H9 (cell line): Measurements from ENCODE around the gene PPP2R3A. TPM values are rescaled to one million over a fixed set of nuclear protein-coding genes. Genes with fewer than 3 reads are reported as not detected.

Experiments
- DNase-seq: peaks from one replicate; pipeline ENCODE4 v3.0.0-alpha.2; 2017
- H2AFZ ChIP-seq: one replicate; pipeline ENCODE4 v1.6.1; 2013; ENCODE audit warnings: mild to moderate bottlenecking, low read length, control low read depth, moderate library complexity
- H2AK5ac ChIP-seq: 2 replicates; pipeline ENCODE4 v1.6.1; 2013; ENCODE audit warnings: low read length, control low read depth, mixed read lengths; ENCODE audit not compliant: insufficient read length
- H2BK120ac ChIP-seq: one replicate; pipeline ENCODE4 v1.6.1; 2013; ENCODE audit warnings: low read depth, mild to moderate bottlenecking, low read length, control low read depth, inconsistent platforms; ENCODE audit not compliant: poor library complexity, severe bottlenecking
- H2BK12ac ChIP-seq: 2 replicates; pipeline ENCODE4 v1.6.1; 2013; ENCODE audit warnings: low read length, control low read depth, mixed read lengths, low read depth; ENCODE audit not compliant: insufficient read length
- H2BK15ac ChIP-seq: 2 replicates; pipeline ENCODE4 v1.6.1; 2013; ENCODE audit warnings: low read depth, low read length, control low read depth
- H2BK20ac ChIP-seq: one replicate; pipeline ENCODE4 v1.6.1; 2013; ENCODE audit warnings: low read depth, mild to moderate bottlenecking, low read length, control low read depth, inconsistent platforms; ENCODE audit not compliant: poor library complexity, severe bottlenecking
- H2BK5ac ChIP-seq: 2 replicates; pipeline ENCODE4 v1.6.1; 2013; ENCODE audit warnings: low read length, control low read depth, mixed read lengths; ENCODE audit not compliant: insufficient read length
- H3K14ac ChIP-seq: 2 replicates; pipeline ENCODE4 v1.6.1; 2013; ENCODE audit warnings: low read length, control low read depth; ENCODE audit not compliant: insufficient read depth
- H3K18ac ChIP-seq: 2 replicates; pipeline ENCODE4 v1.6.1; 2013; ENCODE audit warnings: low read depth, mild to moderate bottlenecking, mixed read lengths, low read length, control low read depth; ENCODE audit not compliant: insufficient read length
- H3K23ac ChIP-seq: 2 replicates; pipeline ENCODE4 v1.6.1; 2013; ENCODE audit warnings: low read length, control low read depth, mixed read lengths, low read depth; ENCODE audit not compliant: insufficient read length
- H3K23me2 ChIP-seq: 2 replicates; pipeline ENCODE4 v1.6.1; 2013; ENCODE audit warnings: low read depth, mild to moderate bottlenecking, mixed read lengths, low read length, control low read depth; ENCODE audit not compliant: insufficient read length, poor library complexity, severe bottlenecking
- H3K27ac ChIP-seq: 2 replicates; pipeline ENCODE4 v1.5.1; 2013; ENCODE audit warnings: low read length, control low read depth, mixed read lengths, low read depth; ENCODE audit not compliant: insufficient read length
- H3K27me3 ChIP-seq: 2 replicates; pipeline ENCODE4 v1.6.1; 2013; ENCODE audit warnings: low read length, control low read depth, inconsistent platforms; ENCODE audit not compliant: insufficient read depth
- H3K4ac ChIP-seq: 2 replicates; pipeline ENCODE4 v1.6.1; 2013; ENCODE audit warnings: low read depth, mild to moderate bottlenecking, control low read depth, inconsistent platforms, low read length, moderate library complexity
- H3K4me1 ChIP-seq: 2 replicates; pipeline ENCODE4 v1.6.1; 2013; ENCODE audit warnings: low read length, control low read depth, inconsistent platforms; ENCODE audit not compliant: insufficient read depth
- H3K4me2 ChIP-seq: 2 replicates; pipeline ENCODE4 v1.6.1; 2013; ENCODE audit warnings: low read length, control low read depth, mixed read lengths; ENCODE audit not compliant: insufficient read length, insufficient read depth
- H3K56ac ChIP-seq: 2 replicates; pipeline ENCODE4 v1.6.1; 2013; ENCODE audit warnings: low read depth, mild to moderate bottlenecking, mixed read lengths, low read length, control low read depth; ENCODE audit not compliant: insufficient read length
- H3K79me1 ChIP-seq: 2 replicates; pipeline ENCODE4 v1.6.1; 2013; ENCODE audit warnings: low read depth, mild to moderate bottlenecking, moderate library complexity, low read length, control low read depth, inconsistent platforms; ENCODE audit not compliant: insufficient read depth, poor library complexity, severe bottlenecking
- H3K79me2 ChIP-seq: 2 replicates; pipeline ENCODE4 v1.6.1; 2013; ENCODE audit warnings: low read length, control low read depth, inconsistent platforms; ENCODE audit not compliant: insufficient read depth
- H3K9ac ChIP-seq: 2 replicates; pipeline ENCODE4 v1.6.1; 2013; ENCODE audit warnings: low read length, control low read depth, mixed read lengths; ENCODE audit not compliant: insufficient read length; ENCODE audit errors: extremely low read depth
- H3K9me3 ChIP-seq: one replicate; pipeline ENCODE4 v1.6.1; 2013; ENCODE audit warnings: low read depth, low read length, inconsistent platforms; ENCODE audit not compliant: control insufficient read depth
- H3T11ph ChIP-seq: one replicate; pipeline ENCODE4 v1.6.1; 2013; ENCODE audit warnings: mild to moderate bottlenecking, low read length, control low read depth, inconsistent platforms
- H4K20me1 ChIP-seq: one replicate; pipeline ENCODE4 v1.6.1; 2013; ENCODE audit not compliant: control insufficient read depth, insufficient read length, insufficient read depth
- H4K5ac ChIP-seq: 2 replicates; pipeline ENCODE4 v1.6.1; 2013; ENCODE audit warnings: low read depth, mild to moderate bottlenecking, mixed read lengths, low read length, control low read depth; ENCODE audit not compliant: insufficient read length
- H4K8ac ChIP-seq: replicated peaks from 2 replicates; pipeline ENCODE4 v1.6.1; 2013; ENCODE audit warnings: low read length, control low read depth, mixed read lengths, low read depth; ENCODE audit not compliant: insufficient read length
- H4K91ac ChIP-seq: 2 replicates; pipeline ENCODE4 v1.6.1; 2013; ENCODE audit warnings: low read depth, mild to moderate bottlenecking, moderate library complexity, mixed read lengths, low read length, control low read depth; ENCODE audit not compliant: insufficient read length
- H3K27ac Mint-ChIP-seq, 3 experiments: 2 replicates in 2 of 3; 3 replicates in 1 of 3; pipeline ENCODE4 v1.8.0; 2020 to 2021; ENCODE audit warnings: mixed read lengths in 3 of 3, mild to moderate bottlenecking in 1 of 3, moderate library complexity in 1 of 3
- H3K27me3 Mint-ChIP-seq: 2 replicates; pipeline ENCODE4 v1.8.0; 2021; ENCODE audit warnings: low read depth, mild to moderate bottlenecking, moderate library complexity, mixed read lengths
- H3K36me3 Mint-ChIP-seq, 3 experiments: 2 replicates in 2 of 3; 3 replicates in 1 of 3; pipeline ENCODE4 v1.8.0; 2020 to 2021; ENCODE audit warnings: low read depth in 3 of 3, mixed read lengths in 3 of 3; ENCODE audit not compliant: insufficient read depth in 1 of 3
- H3K4me1 Mint-ChIP-seq, 2 experiments: 2 replicates each; pipeline ENCODE4 v1.8.0; 2020; ENCODE audit warnings: mixed read lengths in 2 of 2
- H3K4me3 Mint-ChIP-seq, 2 experiments: 2 replicates in 1 of 2; 3 replicates in 1 of 2; pipeline ENCODE4 v1.8.0; 2020 to 2021; ENCODE audit warnings: mild to moderate bottlenecking in 2 of 2, mixed read lengths in 2 of 2, moderate library complexity in 1 of 2
- H3K9me3 Mint-ChIP-seq, 2 experiments: 2 replicates in 1 of 2; 3 replicates in 1 of 2; pipeline ENCODE4 v1.8.0; 2020; ENCODE audit warnings: mild to moderate bottlenecking in 2 of 2, mixed read lengths in 2 of 2, moderate library complexity in 1 of 2
- CTCF ChIP-seq: fragments of 200-600 bp; sonication (generic); conservative IDR thresholded peaks from 3 replicates; pipeline ENCODE4 v1.8.0; 2021; ENCODE audit warnings: antibody characterized with exemption, mild to moderate bottlenecking
- WGBS: extraction: QIAGEN DNeasy Blood & Tissue Kit; methylation state at CpG from one replicate; pipeline ENCODE4 v1.1.7; 2013; ENCODE audit warnings: missing lambda C conversion rate, low lambda C conversion rate, mixed read lengths; ENCODE audit not compliant: insufficient read length; ENCODE audit errors: extremely low coverage; 5-methylcytosine and 5-hydroxymethylcytosine counted together
- total RNA-seq: library from RNA; stranded (reverse); gene quantifications from 2 replicates; pipeline ENCODE4 v1.2.1, GENCODE V29; 2021

Gene PPP2R3A
- total RNA-seq, 1 experiment from 2014 or later = 12.4 TPM

- no peaks in the 10 kb centered on the region for H3K36me3 Mint-ChIP-seq
These were observed 29.3 kb downstream of the PPP2R3A start for GRCh38 chr3:135994708-135995337.

More at GRCh38 chr3:135994708-135995337, 29.3 kb downstream of the PPP2R3A start:
- H3K4me1 Mint-ChIP-seq = peaks cover 10 to 11% of the 10 kb centered on the region in 2 experiments
- WGBS = no CpG with 5 or more reads among the region's 3 CpGs
- no peak overlapping the region for H3K18ac ChIP-seq
- no peak overlapping the region for H2AFZ ChIP-seq
- H3K79me2 ChIP-seq = no peaks in the 10 kb centered on the region
- H2BK5ac ChIP-seq = no peak overlapping the region
- no peaks in the 10 kb centered on the region for H3K27me3 Mint-ChIP-seq
- H3K4me2 ChIP-seq = no peak overlapping the region
- H2BK15ac ChIP-seq = no peak overlapping the region
- DNase-seq = no peak
- H3K27ac Mint-ChIP-seq = no peak overlapping the region; a peak in 1 of 7 replicates
- no peaks in the 10 kb centered on the region; a peak in 1 of 5 replicates for H3K9me3 Mint-ChIP-seq
- no peak overlapping the region for H2BK20ac ChIP-seq
- H3K4me1 ChIP-seq = no peaks in the 10 kb centered on the region; the same call in 1 of the 2 replicates
- no peak overlapping the region for H4K91ac ChIP-seq
- no peaks in the 10 kb centered on the region for H3K9me3 ChIP-seq
- no peak overlapping the region for H3T11ph ChIP-seq
- no peaks in the 10 kb centered on the region for H3K27me3 ChIP-seq
- no peak overlapping the region for H3K9ac ChIP-seq
- TF ChIP-seq CTCF = no peak
- no peak overlapping the region for H4K5ac ChIP-seq
- no peak overlapping the region for H3K14ac ChIP-seq
- no peak overlapping the region for H4K8ac ChIP-seq
- H3K79me1 ChIP-seq = peaks cover 3% of the 10 kb centered on the region
- H3K23ac ChIP-seq = no peak overlapping the region
- H3K4me3 Mint-ChIP-seq = no peak overlapping the region
- H2BK120ac ChIP-seq = no peak overlapping the region
- H3K23me2 ChIP-seq = no peaks in the 10 kb centered on the region
- H3K4ac ChIP-seq = no peak overlapping the region
- H4K20me1 ChIP-seq = no peaks in the 10 kb centered on the region
- no peak overlapping the region for H3K27ac ChIP-seq
- H2BK12ac ChIP-seq = no peak overlapping the region
- no peak overlapping the region for H2AK5ac ChIP-seq
- H3K56ac ChIP-seq = no peak overlapping the region
